Measurements from ENCODE around the gene ADAMTS19. TPM values are rescaled to one million over a fixed set of nuclear protein-coding genes. Genes with fewer than 3 reads are reported as not detected.

Gene ADAMTS19
- total and polyA plus RNA-seq, 4 donors = 0.02 to 7.8 (median 0.18) TPM

DNA sequence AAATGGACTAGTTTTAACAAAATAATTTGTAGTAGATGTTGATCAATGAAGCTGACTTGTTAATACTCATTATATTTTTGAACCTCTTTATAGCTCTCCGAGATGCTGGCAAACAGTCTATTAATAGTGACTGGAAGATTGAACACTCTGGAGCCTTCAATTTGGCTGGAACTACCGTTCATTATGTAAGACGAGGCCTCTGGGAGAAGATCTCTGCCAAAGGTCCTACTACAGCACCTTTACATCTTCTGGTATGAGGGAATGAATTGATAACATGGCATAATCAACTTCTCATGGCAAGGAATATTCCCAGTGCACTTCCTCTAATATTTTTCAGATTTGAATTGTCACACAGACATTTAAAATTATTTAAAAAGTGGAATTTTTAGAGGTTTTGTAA lies 219.6 kb downstream of the ADAMTS19 start:
- ATAC-seq (ENCODE audit: insufficient read depth, low FRiP score) = no peak
- Histone ChIP-seq H3K27ac (ENCODE audit: low read depth in 1 of 2, low read length in 1 of 2) (no peak overlapping the region), H3K4me3 (no peak overlapping the region), H3K4me1 (ENCODE audit: control insufficient read depth in 5 of 5, insufficient read depth in 5 of 5, low read length in 5 of 5) (peaks cover 0 to 11% (median 0%) of the 10 kb centered on the region in 5 donors), H3K27me3 (ENCODE audit: control insufficient read depth in 3 of 3, insufficient read depth in 3 of 3, low read length in 2 of 3) (no peaks in the 10 kb centered on the region), H3K36me3 (ENCODE audit: control insufficient read depth in 4 of 4, insufficient read depth in 4 of 4, low read length in 4 of 4) (no peaks in the 10 kb centered on the region), H3K9ac (ENCODE audit: insufficient read depth in 1 of 2, low read length in 2 of 2) (no peak overlapping the region), H3K9me3 (ENCODE audit: control insufficient read depth in 4 of 4, insufficient read depth in 3 of 4, low read length in 3 of 4) (no peaks in the 10 kb centered on the region)
- WGBS, 2 donors = 65 to 76% methylated on average over 3 of the region's 3 CpGs
- TF ChIP-seq, protein P1, sequence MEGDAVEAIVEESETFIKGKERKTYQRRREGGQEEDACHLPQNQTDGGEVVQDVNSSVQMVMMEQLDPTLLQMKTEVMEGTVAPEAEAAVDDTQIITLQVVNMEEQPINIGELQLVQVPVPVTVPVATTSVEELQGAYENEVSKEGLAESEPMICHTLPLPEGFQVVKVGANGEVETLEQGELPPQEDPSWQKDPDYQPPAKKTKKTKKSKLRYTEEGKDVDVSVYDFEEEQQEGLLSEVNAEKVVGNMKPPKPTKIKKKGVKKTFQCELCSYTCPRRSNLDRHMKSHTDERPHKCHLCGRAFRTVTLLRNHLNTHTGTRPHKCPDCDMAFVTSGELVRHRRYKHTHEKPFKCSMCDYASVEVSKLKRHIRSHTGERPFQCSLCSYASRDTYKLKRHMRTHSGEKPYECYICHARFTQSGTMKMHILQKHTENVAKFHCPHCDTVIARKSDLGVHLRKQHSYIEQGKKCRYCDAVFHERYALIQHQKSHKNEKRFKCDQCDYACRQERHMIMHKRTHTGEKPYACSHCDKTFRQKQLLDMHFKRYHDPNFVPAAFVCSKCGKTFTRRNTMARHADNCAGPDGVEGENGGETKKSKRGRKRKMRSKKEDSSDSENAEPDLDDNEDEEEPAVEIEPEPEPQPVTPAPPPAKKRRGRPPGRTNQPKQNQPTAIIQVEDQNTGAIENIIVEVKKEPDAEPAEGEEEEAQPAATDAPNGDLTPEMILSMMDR (IDR thresholded peaks at IDR 0.05; ENCODE audit: control extremely low read depth, extremely low read depth) = no peak
- DNase-seq = no peak

DNA sequence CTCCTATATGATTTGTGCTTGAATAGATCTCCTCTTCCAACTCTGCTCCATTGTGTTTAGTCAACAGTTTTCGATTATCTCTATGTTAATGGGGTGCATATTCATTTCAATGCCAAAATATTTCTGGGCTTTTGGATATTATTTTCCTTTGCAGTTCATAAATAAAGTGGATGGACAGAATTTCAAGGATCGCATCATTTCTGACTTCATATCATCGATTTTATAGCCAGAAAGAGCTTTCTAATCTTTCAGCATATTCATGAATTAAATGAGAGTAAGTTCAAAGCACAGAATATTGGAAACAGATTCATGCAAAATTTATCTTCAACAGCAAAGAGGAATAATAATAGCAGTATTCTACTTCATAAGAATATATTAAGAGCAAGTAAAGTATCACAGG lies 227.8 kb downstream of the ADAMTS19 start:
- Histone ChIP-seq H3K36me3 (ENCODE audit: control insufficient read depth in 4 of 4, insufficient read depth in 4 of 4, low read length in 4 of 4) (no peaks in the 10 kb centered on the region), H3K9ac (ENCODE audit: insufficient read depth in 1 of 2, low read length in 2 of 2) (no peak overlapping the region), H3K4me1 (ENCODE audit: control insufficient read depth in 5 of 5, insufficient read depth in 5 of 5, low read length in 5 of 5) (peaks cover 0 to 9% (median 0%) of the 10 kb centered on the region in 5 donors), H3K9me3 (ENCODE audit: control insufficient read depth in 4 of 4, insufficient read depth in 3 of 4, low read length in 3 of 4) (no peaks in the 10 kb centered on the region), H3K27me3 (ENCODE audit: control insufficient read depth in 3 of 3, insufficient read depth in 3 of 3, low read length in 2 of 3) (no peaks in the 10 kb centered on the region), H3K27ac (ENCODE audit: low read depth in 1 of 2, low read length in 1 of 2) (no peak overlapping the region), H3K4me3 (no peak overlapping the region)
- no peak for ATAC-seq (ENCODE audit: insufficient read depth, low FRiP score)
- TF ChIP-seq, protein P1 (IDR thresholded peaks at IDR 0.05; ENCODE audit: control extremely low read depth, extremely low read depth) = no peak
- WGBS, 2 donors = 78 to 83% methylated on average over 3 of the region's 3 CpGs
- peak in 2 of 3 donors; percentile 23 to 47 for DNase-seq

DNA sequence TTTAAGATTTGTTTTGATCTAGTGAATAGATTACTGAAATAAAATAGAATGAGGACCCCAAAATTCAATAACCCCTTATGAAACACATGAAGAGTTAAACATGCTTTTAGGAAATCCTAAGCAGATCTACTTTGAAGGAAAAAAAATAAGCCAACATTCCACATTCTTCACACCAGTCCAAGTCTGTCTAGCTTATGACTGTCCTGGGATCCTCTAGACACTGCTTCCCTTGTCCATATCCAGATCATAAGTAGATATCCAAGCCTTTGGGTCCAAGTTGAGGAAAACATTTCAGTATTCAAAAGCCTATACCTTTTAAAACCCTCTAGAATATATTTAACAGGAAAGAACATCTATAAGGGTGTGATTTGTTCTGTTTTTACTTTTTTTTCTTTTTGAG lies 228.9 kb downstream of the ADAMTS19 start:
- Histone ChIP-seq H3K36me3 (ENCODE audit: control insufficient read depth in 4 of 4, insufficient read depth in 4 of 4, low read length in 4 of 4) (no peaks in the 10 kb centered on the region), H3K4me3 (no peak overlapping the region), H3K4me1 (ENCODE audit: control insufficient read depth in 5 of 5, insufficient read depth in 5 of 5, low read length in 5 of 5) (peaks cover 0 to 9% (median 0%) of the 10 kb centered on the region in 5 donors), H3K27me3 (ENCODE audit: control insufficient read depth in 3 of 3, insufficient read depth in 3 of 3, low read length in 2 of 3) (no peaks in the 10 kb centered on the region), H3K27ac (ENCODE audit: low read depth in 1 of 2, low read length in 1 of 2) (no peak overlapping the region), H3K9me3 (ENCODE audit: control insufficient read depth in 4 of 4, insufficient read depth in 3 of 4, low read length in 3 of 4) (no peaks in the 10 kb centered on the region), H3K9ac (ENCODE audit: insufficient read depth in 1 of 2, low read length in 2 of 2) (no peak overlapping the region)
- DNase-seq (no peak), ATAC-seq (ENCODE audit: insufficient read depth, low FRiP score) (no peak)
- TF ChIP-seq, protein P1 (IDR thresholded peaks at IDR 0.05; ENCODE audit: control extremely low read depth, extremely low read depth) = no peak

DNA sequence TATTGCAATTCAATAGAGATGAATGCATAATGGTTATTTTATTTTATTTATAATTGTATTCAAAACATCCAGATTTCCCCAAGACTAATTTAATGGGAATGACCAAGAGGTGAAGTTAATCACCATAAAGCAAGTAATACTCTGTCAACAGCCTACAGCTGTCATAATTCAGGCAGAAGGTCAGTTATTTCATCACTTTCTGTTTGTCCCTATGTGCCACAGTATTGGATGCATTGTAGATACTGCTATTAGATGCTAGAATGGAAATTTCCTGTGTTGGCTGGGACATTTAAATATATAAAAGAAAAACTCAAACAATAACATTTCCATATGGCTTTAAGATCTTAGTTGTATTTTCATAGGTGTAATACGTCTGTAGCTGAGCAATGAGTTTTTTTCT lies 231.1 kb downstream of the ADAMTS19 start:
- Histone ChIP-seq H3K4me1 (ENCODE audit: control insufficient read depth in 5 of 5, insufficient read depth in 5 of 5, low read length in 5 of 5) (peaks cover 0 to 9% (median 0%) of the 10 kb centered on the region in 5 donors), H3K36me3 (ENCODE audit: control insufficient read depth in 4 of 4, insufficient read depth in 4 of 4, low read length in 4 of 4) (no peaks in the 10 kb centered on the region), H3K27me3 (ENCODE audit: control insufficient read depth in 3 of 3, insufficient read depth in 3 of 3, low read length in 2 of 3) (no peaks in the 10 kb centered on the region), H3K9me3 (ENCODE audit: control insufficient read depth in 4 of 4, insufficient read depth in 3 of 4, low read length in 3 of 4) (no peaks in the 10 kb centered on the region), H3K9ac (ENCODE audit: insufficient read depth in 1 of 2, low read length in 2 of 2) (no peak overlapping the region), H3K27ac (ENCODE audit: low read depth in 1 of 2, low read length in 1 of 2) (no peak overlapping the region), H3K4me3 (no peak overlapping the region)
- DNase-seq (peak in 1 of 3 donors; percentile 39), ATAC-seq (ENCODE audit: insufficient read depth, low FRiP score) (no peak)
- TF ChIP-seq, protein P1 (IDR thresholded peaks at IDR 0.05; ENCODE audit: control extremely low read depth, extremely low read depth) = no peak
- WGBS, 2 donors = 80 to 83% methylated on average over 1 of the region's 1 CpG

Data from lung (tissue), 12 donors.